ENCODE results near the gene HIVEP3. TPM values are rescaled to one million over a fixed set of nuclear protein-coding genes. Genes with fewer than 3 reads are reported as not detected.

Gene HIVEP3
- total RNA-seq, 2 donors from 2014 or later, result 3.4 to 4.0 TPM

GRCh38 chr1:41735631-41736260 is 183.0 kb downstream of the HIVEP3 start:
- WGBS, 2 donors, result 74 to 80% methylated on average over 10 to 13 of the region's 13 CpGs
- intact Hi-C loops (cut with DNase I), result no loop called here
- no peak for ATAC-seq
- H3K27me3 ChIP-seq, result no peaks in the 10 kb centered on the region
- H3K9me3 ChIP-seq, result no peaks in the 10 kb centered on the region
- no peak for DNase-seq
- H3K27ac ChIP-seq, result no peak overlapping the region
- H3K4me3 ChIP-seq, result no peak overlapping the region
- TF ChIP-seq CTCF (IDR thresholded peaks at IDR 0.05) (no peak), POLR2A (IDR thresholded peaks at IDR 0.05) (no peak)
- no peaks in the 10 kb centered on the region for H3K4me1 ChIP-seq
- H3K36me3 ChIP-seq (replicated peaks in 1 of 2; ENCODE audit: insufficient read depth in 1 of 2, low read depth in 2 of 2), result no peaks in the 10 kb centered on the region

DNA sequence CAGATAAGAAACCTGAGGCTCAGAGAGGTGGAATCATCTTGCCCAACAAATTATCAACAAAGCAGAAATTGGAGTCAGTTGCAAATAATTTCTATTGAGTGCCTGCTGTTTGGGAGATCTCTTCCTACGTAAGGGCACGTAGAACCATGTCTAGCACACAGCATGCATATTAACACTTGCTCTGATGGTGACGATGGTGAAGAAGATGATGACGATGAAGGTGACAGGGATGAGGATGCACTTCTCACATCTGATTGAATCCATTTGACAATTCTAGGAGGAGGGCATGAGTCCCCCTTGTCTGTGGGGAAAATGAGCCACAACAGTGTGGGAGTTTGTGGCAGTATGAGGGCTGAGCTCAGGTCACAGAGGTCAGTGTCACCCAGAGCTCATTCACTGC is 183.6 kb downstream of the HIVEP3 start:
- ATAC-seq, result no peak
- DNase-seq, result no peak
- Histone ChIP-seq H3K27ac (no peak overlapping the region), H3K36me3 (replicated peaks in 1 of 2; ENCODE audit: insufficient read depth in 1 of 2, low read depth in 2 of 2) (no peaks in the 10 kb centered on the region), H3K27me3 (no peaks in the 10 kb centered on the region), H3K4me1 (no peaks in the 10 kb centered on the region), H3K4me3 (no peak overlapping the region), H3K9me3 (no peaks in the 10 kb centered on the region)
- intact Hi-C loops (cut with DNase I), result no loop called here
- no peak for TF ChIP-seq POLR2A (IDR thresholded peaks at IDR 0.05)
- no peak for TF ChIP-seq CTCF (IDR thresholded peaks at IDR 0.05)
- 93 to 94% methylated on average over 4 of the region's 4 CpGs for WGBS, 2 donors

DNA sequence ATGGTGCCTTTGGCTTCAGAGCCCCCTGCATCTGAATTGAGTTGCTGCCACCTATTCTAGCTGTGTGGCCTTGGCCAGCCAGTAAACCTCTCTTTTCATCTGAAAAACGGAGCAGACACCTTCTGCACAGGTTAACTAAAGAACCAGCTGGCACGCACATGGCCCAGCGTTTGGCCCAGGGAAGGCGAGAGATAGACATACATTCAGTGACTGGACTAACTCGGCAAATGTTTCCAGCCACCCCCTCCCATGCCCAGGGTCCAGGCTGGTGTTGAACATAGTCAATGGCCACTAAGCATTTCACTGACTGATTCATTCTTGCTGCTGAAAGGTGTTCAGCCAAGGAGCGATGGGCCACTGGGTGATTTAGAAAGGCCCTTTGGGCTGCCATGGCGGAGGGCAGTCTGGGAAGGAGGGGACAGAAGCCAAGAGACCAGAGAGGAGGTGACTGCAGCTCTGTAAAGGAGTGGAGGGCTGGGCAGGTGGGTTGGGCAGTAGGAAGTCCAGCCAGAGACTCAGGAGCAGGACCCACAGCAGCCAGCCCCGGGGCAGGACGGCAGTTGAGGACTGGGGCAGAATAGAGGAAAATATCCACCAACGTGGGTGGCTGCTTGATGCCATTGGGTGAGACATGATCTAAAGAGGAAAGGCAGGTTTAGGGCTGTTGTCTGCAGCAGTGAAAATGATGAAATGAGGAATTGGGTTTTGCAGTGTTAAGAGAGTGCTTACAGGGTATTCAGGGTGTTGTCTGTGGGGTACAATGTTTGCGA is 184.3 kb downstream of the HIVEP3 start:
- H3K4me3 ChIP-seq, result no peak overlapping the region
- H3K4me1 ChIP-seq, result no peaks in the 10 kb centered on the region
- DNase-seq (no peak), ATAC-seq (no peak)
- TF ChIP-seq CTCF (IDR thresholded peaks at IDR 0.05), result no peak
- no peak for TF ChIP-seq POLR2A (IDR thresholded peaks at IDR 0.05)
- H3K27ac ChIP-seq, result no peak overlapping the region
- no peaks in the 10 kb centered on the region for H3K9me3 ChIP-seq
- 86 to 88% methylated on average over 11 of the region's 11 CpGs for WGBS, 2 donors
- no peaks in the 10 kb centered on the region for H3K27me3 ChIP-seq
- intact Hi-C loops (cut with DNase I), result no loop called here
- no peaks in the 10 kb centered on the region for H3K36me3 ChIP-seq (replicated peaks in 1 of 2; ENCODE audit: insufficient read depth in 1 of 2, low read depth in 2 of 2)

DNA sequence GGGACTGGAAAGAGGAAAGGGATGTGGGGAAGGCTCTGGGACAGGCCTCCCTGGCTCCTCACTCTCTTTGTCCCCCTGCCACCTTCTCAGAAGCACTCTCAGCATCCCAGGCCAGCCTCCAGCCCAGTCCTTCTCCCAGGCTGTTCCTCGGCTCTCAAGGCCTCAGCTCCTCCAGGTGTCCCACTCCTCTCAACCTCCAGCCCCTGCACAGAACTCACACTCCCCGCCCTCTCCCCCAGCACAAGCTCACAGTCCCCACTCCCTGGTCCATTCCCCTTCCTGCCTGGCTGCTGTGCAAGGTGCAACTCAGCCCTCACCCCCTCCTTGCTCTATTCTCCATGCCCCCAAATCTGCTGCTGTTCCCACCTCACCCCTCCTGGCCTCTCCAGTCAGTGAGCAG is 185.0 kb downstream of the HIVEP3 start:
- no peaks in the 10 kb centered on the region for H3K4me1 ChIP-seq

More for the DNA sequence above, 185.0 kb downstream of the HIVEP3 start:
- DNase-seq (no peak), ATAC-seq (no peak)
- H3K9me3 ChIP-seq, result no peaks in the 10 kb centered on the region
- TF ChIP-seq POLR2A (IDR thresholded peaks at IDR 0.05) (no peak), CTCF (IDR thresholded peaks at IDR 0.05) (no peak)
- intact Hi-C loops (cut with DNase I), result no loop called here
- no peaks in the 10 kb centered on the region for H3K27me3 ChIP-seq
- H3K4me3 ChIP-seq, result no peak overlapping the region
- 84 to 87% methylated on average over 2 of the region's 2 CpGs for WGBS, 2 donors
- H3K36me3 ChIP-seq (replicated peaks in 1 of 2; ENCODE audit: insufficient read depth in 1 of 2, low read depth in 2 of 2), result no peaks in the 10 kb centered on the region
- no peak overlapping the region for H3K27ac ChIP-seq

Measured in body of pancreas (tissue), 4 donors.